DLD1 (cell line): Measurements from ENCODE around the gene ARID1B.

Source experiments
- in situ Hi-C: cut with HindIII; loops from 2 replicates; pipeline ENCODE4 v1.10.0; 2017; ENCODE audit warnings: low sequenced_read_pairs

The ARID1B gene

GRCh38 chr6:156875062-156875461 is 97.9 kb downstream of the ARID1B start:
- in situ Hi-C loops = no loop called here

- in situ Hi-C loops = no loop called here
Measured at GRCh38 chr6:156876302-156876701, 99.1 kb downstream of the ARID1B start.

GRCh38 chr6:156877126-156877863 is 100.1 kb downstream of the ARID1B start:
- in situ Hi-C loops = no loop called here

- in situ Hi-C loops = no loop called here
Measured at GRCh38 chr6:156878681-156879080, 101.5 kb downstream of the ARID1B start.

GRCh38 chr6:156879186-156879585 is 102.0 kb downstream of the ARID1B start:
- in situ Hi-C loops = no loop called here

GRCh38 chr6:156879591-156879990 is 102.4 kb downstream of the ARID1B start:
- in situ Hi-C loops = no loop called here

GRCh38 chr6:156880913-156881312 is 103.7 kb downstream of the ARID1B start:
- in situ Hi-C loops = no loop called here

- in situ Hi-C loops = no loop called here
Measured at GRCh38 chr6:156881687-156882629, 104.8 kb downstream of the ARID1B start.

- in situ Hi-C loops = no loop called here
Measured at GRCh38 chr6:156883497-156884252, 106.5 kb downstream of the ARID1B start.

- in situ Hi-C loops = no loop called here
Measured at GRCh38 chr6:156884306-156884705, 107.1 kb downstream of the ARID1B start.

GRCh38 chr6:156885562-156885961 is 108.4 kb downstream of the ARID1B start:
- in situ Hi-C loops = no loop called here

- in situ Hi-C loops = no loop called here
Measured at GRCh38 chr6:156886409-156886808, 109.2 kb downstream of the ARID1B start.

GRCh38 chr6:156887623-156888269 is 110.6 kb downstream of the ARID1B start:
- in situ Hi-C loops = no loop called here

GRCh38 chr6:156889469-156889868 is 112.3 kb downstream of the ARID1B start:
- in situ Hi-C loops = no loop called here

- in situ Hi-C loops = no loop called here
Measured at GRCh38 chr6:156889986-156890385, 112.8 kb downstream of the ARID1B start.

- in situ Hi-C loops = no loop called here
Measured at GRCh38 chr6:156890627-156891314, 113.6 kb downstream of the ARID1B start.

GRCh38 chr6:156897907-156898531 is 120.8 kb downstream of the ARID1B start:
- in situ Hi-C loops = no loop called here

- in situ Hi-C loops = no loop called here
Measured at GRCh38 chr6:156899071-156899470, 121.9 kb downstream of the ARID1B start.

- in situ Hi-C loops = no loop called here
Measured at GRCh38 chr6:156899532-156900135, 122.5 kb downstream of the ARID1B start.
